ENCODE results near the gene OLIG2.

DNA sequence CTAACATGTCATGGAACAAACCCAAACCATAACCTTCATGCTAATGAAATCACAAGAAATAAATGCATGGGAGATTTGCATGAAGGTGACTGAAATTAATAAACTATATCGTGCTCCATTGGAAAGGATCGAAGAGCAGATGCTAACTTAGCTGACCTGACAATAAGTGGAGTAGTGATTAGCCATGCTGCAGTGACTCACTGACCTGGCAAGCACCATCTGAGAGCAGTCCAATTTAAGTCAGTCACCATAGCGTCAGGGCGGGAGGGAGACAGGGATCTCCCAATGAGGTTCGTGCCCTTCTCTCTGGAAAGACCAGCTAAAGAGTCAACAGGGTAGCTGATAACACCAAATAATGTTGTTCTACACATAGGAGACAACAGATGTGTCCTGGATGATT is 21.5 kb downstream of the OLIG2 start:
- TF ChIP-seq CTCF (IDR thresholded peaks at IDR 0.05) (no peak), EP300 (IDR thresholded peaks at IDR 0.05) (no peak), POLR2AphosphoS5 (IDR thresholded peaks at IDR 0.05) (no peak), POLR2A (IDR thresholded peaks at IDR 0.05) (no peak)
